Measurements from ENCODE around the gene TFG.

TFG gene

DNA sequence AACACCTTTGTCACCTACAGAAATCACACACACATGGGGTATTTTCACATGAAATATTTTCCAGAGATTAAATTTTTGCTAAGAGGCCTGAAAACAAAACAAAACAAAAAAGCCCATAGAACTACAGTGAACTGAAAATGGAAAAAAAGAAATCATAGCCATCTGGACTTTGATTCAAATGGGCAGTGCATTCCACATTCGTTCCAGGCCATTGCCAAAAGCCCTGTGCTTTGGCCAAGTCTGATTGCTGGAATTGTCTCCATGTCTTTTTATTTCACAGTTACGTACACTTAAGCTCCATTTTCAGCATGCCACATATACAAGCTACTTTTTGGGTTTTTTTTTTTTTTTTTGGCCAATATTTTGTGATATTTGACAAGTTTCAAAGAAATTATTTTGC lies 47.1 kb downstream of the TFG start:
- no peak for DNase-seq (ENCODE audit: low read depth)

GRCh38 chr3:100759159-100759558 lies 49.9 kb downstream of the TFG start:
- DNase-seq (ENCODE audit: low read depth) = no peak

- no peak for DNase-seq (ENCODE audit: low read depth)
These were observed 50.7 kb downstream of the TFG start for GRCh38 chr3:100759950-100760349.

DNA sequence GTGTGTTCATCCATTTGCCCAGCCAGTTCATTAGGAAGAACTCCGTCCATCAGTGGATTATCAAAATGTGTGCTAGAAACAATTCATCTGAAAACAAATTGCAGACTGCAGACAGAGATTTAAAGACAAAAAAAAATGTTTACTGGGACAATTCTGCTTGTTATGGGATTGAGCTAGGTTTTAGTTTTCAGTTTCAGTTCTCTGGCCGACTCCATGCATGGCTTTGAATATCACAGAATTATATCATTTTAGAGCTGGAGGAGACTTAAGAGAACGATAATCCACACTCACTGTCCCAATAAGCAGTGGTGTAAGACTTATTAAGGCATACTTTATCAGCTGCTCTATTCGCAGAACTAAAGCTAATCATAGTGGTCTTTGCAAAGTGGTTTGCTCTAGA lies 51.1 kb downstream of the TFG start:
- DNase-seq (ENCODE audit: low read depth) = no peak

DNA sequence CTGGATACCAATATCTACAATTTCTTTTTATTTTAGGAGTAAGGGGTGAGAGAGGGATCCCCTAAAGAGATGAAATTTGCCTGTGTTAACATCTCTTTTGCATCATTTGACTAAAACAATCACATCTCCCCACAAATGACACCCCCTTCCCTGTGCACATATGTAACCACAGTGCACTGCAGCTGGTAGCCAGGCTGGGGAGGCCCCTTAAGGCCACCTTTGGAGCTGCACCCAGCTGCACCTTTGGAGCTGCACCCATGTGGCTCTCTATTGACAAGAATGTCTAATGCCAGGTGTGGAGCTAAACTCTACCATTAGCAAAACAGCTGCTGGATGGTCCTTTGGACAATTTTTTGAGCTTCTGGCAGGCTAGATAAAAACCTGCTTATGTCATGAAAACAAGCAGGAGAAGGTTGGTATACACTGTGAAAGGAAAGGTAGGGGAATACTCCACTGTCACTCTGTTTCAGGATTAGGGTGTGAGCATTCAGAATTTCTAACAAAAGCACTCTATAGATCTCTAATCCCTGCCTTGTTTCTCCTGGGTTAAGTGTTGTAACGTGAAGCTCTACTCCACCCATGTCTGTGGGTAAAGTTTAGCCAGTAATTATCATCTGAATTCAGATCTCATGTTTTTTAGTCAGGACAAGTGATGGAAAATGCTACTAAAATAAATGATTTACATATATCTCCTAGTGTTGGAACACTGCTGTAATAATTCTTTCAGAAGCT lies 52.1 kb downstream of the TFG start:
- DNase-seq (ENCODE audit: low read depth) = no peak

- no peak for DNase-seq (ENCODE audit: low read depth)
These were observed 52.7 kb downstream of the TFG start for GRCh38 chr3:100761951-100762350.

DNA sequence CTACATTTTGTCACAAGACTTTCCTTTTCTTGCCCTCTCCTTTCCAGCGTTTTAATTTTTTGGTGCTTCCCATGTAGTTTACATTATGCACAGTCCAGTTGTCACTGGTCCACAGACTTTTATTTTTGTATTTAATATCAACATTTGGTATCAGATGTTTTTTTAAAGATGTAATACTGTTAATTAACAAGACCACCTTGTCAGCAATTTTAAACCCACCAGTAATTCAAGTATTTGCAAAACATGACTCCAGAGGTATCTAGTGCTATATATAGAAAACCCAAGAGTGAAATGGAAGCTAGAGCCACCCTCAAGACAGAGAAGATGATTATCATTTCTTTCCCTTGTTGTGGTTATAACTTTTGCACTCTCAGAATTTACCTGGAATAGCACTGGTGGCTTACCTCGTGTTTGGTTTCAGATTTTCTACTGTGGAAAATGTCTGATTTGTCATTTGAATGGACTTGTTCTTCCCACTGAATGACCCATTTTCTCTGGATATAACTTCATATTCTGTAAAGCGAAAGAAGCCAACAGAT lies 56.2 kb downstream of the TFG start:
- no peak for DNase-seq (ENCODE audit: low read depth)

DNA sequence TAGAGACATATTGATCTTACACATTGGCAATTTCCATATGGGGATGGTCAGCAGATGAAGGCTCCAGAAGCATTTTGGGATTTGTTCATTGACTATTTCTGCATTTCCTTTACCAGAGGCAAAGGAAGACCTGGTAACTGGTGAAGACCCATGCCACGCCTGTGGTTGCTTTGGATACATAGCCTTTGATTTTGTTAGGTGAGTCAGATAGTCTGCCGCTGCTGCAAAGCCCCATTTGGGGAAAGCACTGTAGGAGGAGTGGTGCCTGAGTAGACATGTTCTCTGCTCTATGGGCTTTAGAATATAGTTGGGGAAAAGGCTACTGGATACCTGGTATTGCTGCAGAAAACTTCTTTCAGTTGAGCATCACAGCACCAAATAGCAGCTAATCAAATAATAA lies 56.8 kb downstream of the TFG start:
- no peak for DNase-seq (ENCODE audit: low read depth)

DNA sequence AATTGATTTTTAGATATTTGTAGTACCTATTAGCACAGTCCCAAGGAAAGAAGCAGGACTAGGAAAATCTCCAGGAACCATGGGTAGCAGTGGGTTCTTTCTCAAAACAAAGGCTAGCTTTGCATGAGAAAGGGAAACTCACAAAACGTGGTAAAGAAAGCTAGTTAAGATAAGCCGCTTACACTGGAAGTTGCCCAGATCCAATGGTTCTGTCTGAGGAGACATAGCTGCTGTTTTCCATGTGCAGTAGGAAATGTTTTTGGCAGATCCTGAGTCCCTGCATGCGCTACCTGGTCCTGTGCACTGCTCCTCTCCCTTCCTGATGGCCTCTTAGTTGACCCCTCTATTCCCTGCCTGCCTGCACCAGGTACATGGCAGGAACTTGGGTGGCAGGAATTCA lies 60.4 kb downstream of the TFG start:
- DNase-seq (ENCODE audit: low read depth) = no peak

DNA sequence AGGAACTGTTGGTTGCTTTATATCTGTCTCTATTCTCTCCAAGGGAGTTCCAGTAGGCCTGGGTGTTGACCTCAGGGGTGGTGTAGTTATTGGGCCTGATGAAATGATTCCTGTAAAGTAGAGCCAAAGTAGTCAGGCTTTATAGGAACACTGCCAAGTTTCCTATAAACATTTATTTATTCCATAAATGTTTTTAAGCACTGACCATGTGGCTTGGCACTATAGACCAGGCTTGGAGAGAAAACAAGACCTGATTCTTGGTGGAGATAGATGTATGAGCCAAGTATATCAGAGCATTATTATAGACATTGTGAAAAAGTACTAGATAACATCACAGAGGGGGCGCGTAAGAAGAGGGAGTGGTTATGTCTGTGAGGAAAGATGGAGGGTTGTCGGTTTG lies 65.9 kb downstream of the TFG start:
- no peak for DNase-seq (ENCODE audit: low read depth)

GRCh38 chr3:100775669-100776068 lies 66.4 kb downstream of the TFG start:
- DNase-seq (ENCODE audit: low read depth) = no peak

DNA sequence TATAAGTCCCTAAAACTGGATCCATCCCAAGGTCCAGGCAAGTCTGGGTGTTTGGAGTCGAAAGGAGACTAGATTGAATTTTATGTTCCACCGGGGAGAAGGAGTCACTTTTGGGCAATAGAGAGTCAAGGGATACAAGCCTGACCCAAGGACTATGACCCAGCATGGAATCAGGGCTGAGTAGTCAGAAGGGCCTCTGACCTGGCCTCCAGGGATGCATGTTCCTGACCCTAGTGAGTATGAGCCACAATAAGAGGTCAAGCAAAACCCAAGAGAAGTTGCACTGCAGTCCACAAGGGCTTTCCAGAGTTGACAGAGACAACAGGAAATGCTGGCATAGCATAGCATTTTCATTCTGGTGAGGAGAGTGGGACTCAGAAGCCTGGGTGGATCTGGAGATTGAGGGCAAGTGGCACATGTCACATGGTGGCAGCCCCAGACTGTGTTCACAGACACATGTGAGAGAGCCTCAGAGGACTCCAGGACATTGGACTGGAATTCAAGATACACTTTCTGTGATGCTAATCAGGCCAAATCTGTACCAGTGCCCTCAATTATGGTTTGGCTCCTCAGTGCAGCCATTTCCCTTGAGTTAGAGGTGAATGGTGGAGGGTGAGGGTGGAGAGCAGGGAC lies 66.9 kb downstream of the TFG start:
- DNase-seq (ENCODE audit: low read depth) = no peak

DNA sequence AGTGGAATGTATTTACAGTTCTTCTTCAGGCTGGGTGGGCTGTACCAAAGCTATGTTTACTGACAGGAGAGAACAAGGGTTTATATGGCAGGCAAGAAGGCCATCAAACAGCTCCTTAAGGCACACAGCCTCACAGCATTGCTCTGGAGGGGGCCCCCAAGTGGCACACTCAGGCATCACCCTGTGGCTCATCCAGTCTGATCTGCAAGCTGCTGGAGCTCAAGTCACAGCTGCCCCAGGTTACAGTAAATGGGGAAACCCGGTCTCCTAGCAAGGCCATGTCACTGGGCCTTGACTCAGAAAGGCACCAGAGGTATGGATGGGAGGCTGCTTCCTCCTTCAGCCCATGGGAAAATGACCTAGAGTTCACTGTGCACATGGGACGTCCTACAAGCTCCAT lies 67.5 kb downstream of the TFG start:
- no peak for DNase-seq (ENCODE audit: low read depth)

- no peak for DNase-seq (ENCODE audit: low read depth)
These were observed 68.0 kb downstream of the TFG start for GRCh38 chr3:100777271-100777670.

- no peak for DNase-seq (ENCODE audit: low read depth)
These were observed 70.2 kb downstream of the TFG start for GRCh38 chr3:100779480-100779879.

GRCh38 chr3:100780071-100780622 lies 70.9 kb downstream of the TFG start:
- no peak for DNase-seq (ENCODE audit: low read depth)

DNA sequence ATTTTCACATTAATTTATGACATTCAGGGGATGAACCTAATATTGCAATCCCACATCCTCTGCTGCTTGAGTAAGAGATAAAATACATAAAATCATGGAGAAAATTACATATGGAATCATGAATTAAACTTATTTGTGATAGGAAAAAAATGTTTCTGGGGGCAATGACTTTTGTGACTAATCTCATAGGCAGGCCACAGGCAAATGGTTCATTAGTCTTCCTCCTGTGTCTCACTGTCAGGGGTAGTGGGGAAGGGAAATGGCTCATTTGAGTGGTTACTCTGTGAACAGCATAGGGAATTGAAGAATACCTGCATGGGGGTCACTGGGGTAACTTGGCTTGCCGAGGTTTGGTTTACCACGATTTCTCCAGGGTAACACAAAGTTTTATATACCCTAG lies 72.0 kb downstream of the TFG start:
- DNase-seq (ENCODE audit: low read depth) = no peak

DNA sequence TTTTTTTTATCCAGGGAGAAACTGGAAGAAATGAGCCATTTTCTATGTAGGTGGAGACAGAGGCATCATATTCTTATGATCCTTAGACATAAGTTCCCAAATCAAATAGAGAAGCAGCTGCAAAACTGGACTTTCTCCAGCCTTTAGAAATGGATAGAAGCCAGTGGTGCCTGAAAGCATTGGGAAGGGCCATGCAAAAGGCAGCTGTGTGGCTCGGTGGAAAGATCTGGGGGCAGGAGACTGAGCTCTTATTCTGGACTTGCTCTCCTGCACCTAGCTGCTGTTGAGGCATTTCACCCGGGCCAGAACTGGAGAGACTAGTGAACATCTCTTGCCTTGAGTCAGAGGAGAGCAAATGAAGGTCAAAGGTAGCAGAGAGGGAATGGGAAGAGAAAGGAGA lies 73.1 kb downstream of the TFG start:
- no peak for DNase-seq (ENCODE audit: low read depth)

DNA sequence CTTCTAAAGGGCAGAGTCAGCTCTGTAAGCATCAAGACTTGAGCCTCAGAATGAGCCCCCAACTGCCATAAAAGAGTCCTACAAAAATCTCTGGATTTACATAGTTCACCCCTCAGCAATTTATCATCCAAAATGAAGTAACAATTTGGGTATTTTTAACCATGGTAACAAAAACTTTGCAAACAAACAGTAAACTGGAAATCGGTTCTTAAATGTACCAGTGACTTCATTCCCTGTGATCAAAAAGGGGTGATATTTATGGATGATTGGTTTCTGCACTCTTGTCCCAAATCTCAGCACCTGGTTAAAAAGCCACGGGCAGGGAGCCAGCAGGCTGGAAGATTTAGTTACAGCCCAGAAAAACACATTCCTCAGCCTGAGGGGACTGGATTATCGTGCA lies 73.6 kb downstream of the TFG start:
- DNase-seq (ENCODE audit: low read depth) = no peak

DNA sequence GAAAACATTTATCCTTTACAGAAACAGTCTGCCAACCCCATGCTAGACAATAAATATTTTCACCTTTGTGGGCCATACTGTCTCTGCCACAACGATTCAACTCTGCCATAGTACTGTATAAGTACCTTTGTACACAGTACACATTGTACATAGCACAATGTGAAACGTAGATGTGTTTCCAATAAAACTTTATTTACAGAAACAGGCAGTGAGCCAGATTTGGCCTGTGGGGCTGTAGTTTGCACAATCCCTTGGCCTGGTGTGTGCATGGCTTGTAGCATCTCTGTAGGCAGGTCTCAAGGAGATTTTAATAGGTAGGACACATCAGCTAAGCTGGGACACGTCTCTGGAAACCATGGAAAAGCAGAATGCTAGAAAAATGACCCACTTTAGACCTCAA lies 74.3 kb downstream of the TFG start:
- DNase-seq (ENCODE audit: low read depth) = no peak

- no peak for DNase-seq (ENCODE audit: low read depth)
These were observed 80.3 kb downstream of the TFG start for GRCh38 chr3:100789579-100789978.

DNA sequence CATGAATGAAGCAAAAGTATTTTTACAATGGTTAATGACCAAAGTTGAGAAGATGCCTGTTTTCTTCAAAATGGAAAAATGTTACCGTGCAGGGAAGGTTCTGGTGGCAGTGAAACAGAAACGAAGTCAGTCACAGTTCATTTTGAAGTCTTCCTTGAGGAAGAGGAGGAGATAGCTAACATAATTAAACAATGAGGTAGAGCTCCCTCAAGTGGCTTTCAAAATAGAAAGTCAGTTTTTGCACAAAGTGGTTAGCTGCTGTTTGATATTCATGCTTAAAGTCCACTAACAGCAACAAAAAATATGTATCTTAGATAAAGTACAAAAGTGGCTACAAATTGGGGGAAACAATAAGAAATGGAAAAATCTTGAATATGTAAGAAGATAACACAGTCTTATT lies 87.3 kb downstream of the TFG start:
- no peak for DNase-seq (ENCODE audit: low read depth)

GRCh38 chr3:100798012-100798411 lies 88.7 kb downstream of the TFG start:
- DNase-seq (ENCODE audit: low read depth) = no peak
